Thoracic aorta (tissue), 2 donors: ENCODE data around the gene EEA1. TPM values are rescaled to one million over a fixed set of nuclear protein-coding genes. Genes with fewer than 3 reads are reported as not detected.

Experiments used
- ATAC-seq: fragments of 150-250 bp; one replicate; pipeline ENCODE4 v1.8.0; 2017; ENCODE audit warnings: low read depth; ENCODE audit not compliant: insufficient number of reproducible peaks, low FRiP score
- DNase-seq: peaks from one replicate; pipeline ENCODE4 v3.0.0-alpha.2; 2020; ENCODE audit warnings: low spot score
- H3K27ac ChIP-seq, 2 donors: fragments of 200-600 bp; sonication (generic); 1 replicate in 1 of 2; 2 replicates in 1 of 2; pipeline ENCODE4 v1.5.1; 2016; ENCODE audit warnings: mild to moderate bottlenecking in 2 of 2, moderate library complexity in 2 of 2
- H3K27me3 ChIP-seq: fragments of 200-600 bp; sonication (generic); replicated peaks from 2 replicates; pipeline ENCODE4 v1.6.0; 2016; ENCODE audit warnings: mild to moderate bottlenecking; ENCODE audit not compliant: insufficient read depth
- H3K36me3 ChIP-seq: fragments of 200-600 bp; sonication (generic); one replicate; pipeline ENCODE4 v1.5.1; 2016
- H3K4me1 ChIP-seq, 2 donors: fragments of 200-600 bp; sonication (generic); 1 replicate in 1 of 2; 2 replicates in 1 of 2; pipeline versions ENCODE4 v1.5.1 to v1.6.0; 2016; ENCODE audit warnings: low read depth in 2 of 2, mild to moderate bottlenecking in 1 of 2; ENCODE audit not compliant: control insufficient read depth in 1 of 2
- H3K4me3 ChIP-seq: fragments of 200-600 bp; sonication (generic); 2 replicates; pipeline ENCODE4 v1.5.1; 2016; ENCODE audit warnings: mild to moderate bottlenecking
- H3K9me3 ChIP-seq: fragments of 200-600 bp; sonication (generic); 2 replicates; pipeline ENCODE4 v1.5.1; 2016
- CTCF ChIP-seq: fragments of 200-600 bp; sonication (generic); IDR thresholded peaks from one replicate; pipeline ENCODE4 v1.5.1; 2019; ENCODE audit warnings: antibody characterized with exemption
- total RNA-seq, 2 donors: library from RNA; depleted of rRNA; stranded (reverse); fragments of >200 nt; gene quantifications; one replicate each; pipeline versions ENCODE4 v1.1.0 to v1.2.3, GENCODE V29; 2016

The EEA1 gene
- total RNA-seq, 2 donors from 2014 or later = 19.1 to 40.1 TPM

- no peaks in the 10 kb centered on the region for H3K27me3 ChIP-seq
- ATAC-seq = no peak
- H3K4me1 ChIP-seq = no peaks in the 10 kb centered on the region
- no peak for TF ChIP-seq CTCF
- DNase-seq = no peak
- H3K9me3 ChIP-seq = no peaks in the 10 kb centered on the region
- H3K36me3 ChIP-seq = no peaks in the 10 kb centered on the region
- no peak overlapping the region for H3K27ac ChIP-seq
- H3K4me3 ChIP-seq = no peak overlapping the region
Observed at GRCh38 chr12:92947589-92948215, 18.6 kb upstream of the EEA1 start.

GRCh38 chr12:92945659-92946220 lies 16.6 kb upstream of the EEA1 start:
- DNase-seq = no peak
- H3K27ac ChIP-seq = no peak overlapping the region
- H3K27me3 ChIP-seq = no peaks in the 10 kb centered on the region
- ATAC-seq = no peak
- no peaks in the 10 kb centered on the region for H3K36me3 ChIP-seq
- H3K9me3 ChIP-seq = no peaks in the 10 kb centered on the region
- H3K4me1 ChIP-seq = no peaks in the 10 kb centered on the region
- H3K4me3 ChIP-seq = no peak overlapping the region
- TF ChIP-seq CTCF = no peak

- no peaks in the 10 kb centered on the region for H3K36me3 ChIP-seq
- H3K4me1 ChIP-seq = no peaks in the 10 kb centered on the region
- TF ChIP-seq CTCF = no peak
- no peak overlapping the region for H3K4me3 ChIP-seq
- ATAC-seq = no peak
- no peaks in the 10 kb centered on the region for H3K9me3 ChIP-seq
- no peak overlapping the region for H3K27ac ChIP-seq
- H3K27me3 ChIP-seq = no peaks in the 10 kb centered on the region
- no peak for DNase-seq
Observed at GRCh38 chr12:92943482-92944250, 14.6 kb upstream of the EEA1 start.

GRCh38 chr12:92942905-92943304 lies 13.8 kb upstream of the EEA1 start:
- no peak for ATAC-seq
- Histone ChIP-seq H3K36me3 (no peaks in the 10 kb centered on the region), H3K27me3 (no peaks in the 10 kb centered on the region), H3K4me1 (no peaks in the 10 kb centered on the region), H3K27ac (no peak overlapping the region), H3K9me3 (no peaks in the 10 kb centered on the region), H3K4me3 (no peak overlapping the region)
- no peak for DNase-seq
- TF ChIP-seq CTCF = no peak

- no peak overlapping the region for H3K4me3 ChIP-seq
- no peak for ATAC-seq
- no peak for DNase-seq
- H3K27me3 ChIP-seq = no peaks in the 10 kb centered on the region
- no peak for TF ChIP-seq CTCF
- no peak overlapping the region for H3K27ac ChIP-seq
- no peaks in the 10 kb centered on the region for H3K4me1 ChIP-seq
- no peaks in the 10 kb centered on the region for H3K36me3 ChIP-seq
- H3K9me3 ChIP-seq = no peaks in the 10 kb centered on the region
Observed at GRCh38 chr12:92939116-92939515, 10.0 kb upstream of the EEA1 start.
